GM21381 (cell line): ENCODE data around the gene FLOT2.
"Not testable (repeated sequence)": the region's sequence is repeated elsewhere in the genome, so short reads cannot be mapped to it uniquely, and the experiment has no call there.

Experiments used
- ATAC-seq: cut with Tn5 transposase; IDR thresholded peaks from one replicate; pipeline ENCODE4 v1.9.1; 2021; ENCODE audit warnings: mild to moderate bottlenecking, moderate library complexity; ENCODE audit not compliant: unreplicated experiment

FLOT2 gene

DNA sequence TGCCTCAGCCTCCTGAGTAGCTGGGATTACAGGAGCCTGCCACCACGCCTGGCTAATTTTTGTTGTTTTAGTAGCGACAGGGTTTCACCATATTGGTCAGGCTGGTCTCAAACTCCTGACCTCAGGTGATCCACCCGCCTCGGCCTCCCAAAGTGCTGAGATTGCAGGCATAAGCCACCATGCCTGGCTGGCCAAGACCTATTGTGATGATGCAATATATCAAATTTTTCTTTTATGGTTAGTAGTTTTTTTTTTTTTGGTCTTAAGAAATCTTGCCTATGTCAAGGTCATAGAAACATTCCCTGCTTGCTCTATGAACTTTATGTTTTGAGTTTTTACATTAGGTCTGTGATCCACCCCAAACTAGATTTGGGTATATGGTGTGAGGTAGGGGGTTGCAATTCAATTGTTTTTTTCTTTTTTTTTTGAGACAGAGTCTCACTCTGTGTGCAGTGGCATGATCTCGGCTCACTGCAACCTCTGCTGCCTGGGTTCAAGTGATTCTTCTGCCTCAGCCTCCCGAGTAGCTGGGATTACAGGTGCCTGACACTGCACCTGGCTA lies 20.3 kb downstream of the FLOT2 start:
- not testable (repeated sequence) for ATAC-seq

DNA sequence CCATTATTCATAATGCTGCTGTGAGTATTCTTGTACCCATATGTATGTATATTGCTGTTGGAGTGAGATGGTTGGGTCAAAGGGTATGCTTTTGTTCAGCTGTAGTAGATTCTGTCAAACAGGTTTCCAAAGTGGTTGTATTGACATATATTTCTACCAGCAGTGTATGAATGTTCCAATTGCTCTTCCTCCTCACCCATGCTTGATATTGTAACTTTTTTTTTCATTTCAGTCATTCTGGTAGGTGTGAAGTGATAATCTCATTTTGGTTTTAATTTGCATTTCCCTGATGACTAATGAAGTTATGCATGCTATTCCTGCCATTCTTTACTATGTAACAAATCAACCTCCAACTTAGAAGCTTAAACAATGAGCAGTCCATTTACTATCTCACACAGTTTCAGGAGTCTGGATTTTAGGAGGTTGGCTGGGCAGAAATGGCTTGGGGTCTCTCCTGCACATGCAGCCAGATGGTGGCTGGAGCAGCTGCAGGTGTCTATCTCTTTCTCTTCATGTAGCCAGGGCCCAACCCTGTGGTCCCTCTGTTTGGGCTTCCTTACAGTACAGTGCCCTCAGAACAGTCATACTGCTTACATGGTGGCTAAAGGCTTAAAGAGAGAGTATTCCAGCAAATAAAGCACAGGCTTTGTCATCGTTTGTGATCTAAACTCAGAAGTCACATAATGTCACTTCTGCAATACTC lies 21.5 kb downstream of the FLOT2 start:
- no peak for ATAC-seq

DNA sequence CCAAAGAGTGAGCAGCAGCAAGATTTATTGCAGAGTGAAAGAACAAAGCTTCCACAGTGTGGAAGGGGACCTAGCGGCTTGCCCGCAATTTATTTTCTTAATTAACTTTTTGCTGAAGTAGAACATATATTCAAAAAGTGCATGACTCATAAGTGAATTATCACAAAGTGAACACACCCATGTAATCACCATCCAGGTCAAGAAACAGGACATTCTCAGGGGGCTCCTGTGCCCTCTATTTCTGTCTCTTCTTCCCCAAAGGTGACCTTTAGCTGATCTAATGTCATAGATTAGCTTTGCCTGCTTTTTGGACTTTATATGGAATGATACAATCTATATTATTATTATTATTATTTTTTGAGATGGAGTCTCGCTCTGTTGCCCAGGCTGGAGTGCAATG lies 22.8 kb downstream of the FLOT2 start:
- ATAC-seq = no peak

DNA sequence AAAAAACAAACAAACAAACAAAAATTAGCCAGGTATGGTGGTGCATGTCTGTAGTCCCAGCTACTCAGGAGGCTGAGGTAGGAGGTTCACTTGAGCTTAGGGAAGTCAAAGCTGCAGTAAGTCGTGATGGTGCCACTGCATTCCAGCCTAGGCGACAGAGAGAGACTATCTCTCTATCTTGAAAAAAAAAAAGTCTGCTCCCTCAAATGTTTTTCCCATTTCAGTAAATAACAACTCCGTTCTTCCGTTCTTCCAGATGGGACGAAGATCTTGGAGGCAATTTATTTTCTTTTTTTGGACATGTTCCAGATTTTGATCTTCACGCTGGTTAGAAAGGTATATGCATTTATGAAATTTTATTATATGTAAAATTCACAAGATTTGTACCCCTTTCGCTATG lies 23.7 kb downstream of the FLOT2 start:
- ATAC-seq = no peak

DNA sequence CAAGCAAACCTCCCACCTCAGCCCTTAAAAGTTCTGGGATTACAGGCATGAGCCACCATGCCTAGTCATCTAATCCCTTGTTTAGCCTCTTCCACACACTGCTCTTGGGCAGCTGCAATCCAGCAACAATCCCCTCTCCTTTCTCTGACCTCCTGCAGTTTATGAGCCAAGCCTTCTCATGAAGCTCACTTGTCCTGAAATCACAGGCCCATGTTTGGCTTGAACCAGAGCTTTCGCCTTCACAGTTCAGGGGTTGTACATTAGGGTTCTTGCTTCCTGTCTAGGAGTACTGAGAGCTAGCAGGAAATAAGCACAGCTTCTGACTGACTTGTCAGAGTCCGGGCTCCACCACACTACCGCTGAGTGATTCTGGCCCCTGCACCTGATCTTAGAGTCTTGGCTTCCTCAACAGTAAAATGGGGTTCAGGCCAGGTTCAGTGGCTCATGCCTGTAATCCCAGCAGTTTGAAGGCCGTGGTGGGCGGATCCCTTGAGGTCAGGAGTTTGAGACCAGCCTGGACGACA lies 26.4 kb downstream of the FLOT2 start:
- ATAC-seq = peak; percentile 90

DNA sequence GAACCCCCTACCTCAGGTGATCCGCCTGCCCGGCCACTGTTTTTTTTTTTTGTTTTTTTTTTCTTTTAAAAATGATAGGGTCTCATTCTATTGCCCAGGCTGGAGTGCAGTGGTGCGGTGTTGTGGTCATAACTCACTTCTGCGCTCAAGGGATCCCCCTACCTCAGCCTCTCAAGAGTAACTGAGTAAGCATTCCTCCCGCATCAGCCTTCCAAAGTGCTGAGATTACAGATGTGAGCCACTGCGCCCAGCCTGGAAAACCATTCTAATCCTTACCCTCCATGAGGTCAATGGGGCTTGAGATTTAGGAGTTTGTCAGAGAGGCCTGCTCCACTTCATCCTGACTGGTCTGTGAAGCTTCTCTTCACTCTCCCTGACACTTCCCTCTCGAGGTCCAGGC lies 30.3 kb downstream of the FLOT2 start:
- no peak for ATAC-seq

DNA sequence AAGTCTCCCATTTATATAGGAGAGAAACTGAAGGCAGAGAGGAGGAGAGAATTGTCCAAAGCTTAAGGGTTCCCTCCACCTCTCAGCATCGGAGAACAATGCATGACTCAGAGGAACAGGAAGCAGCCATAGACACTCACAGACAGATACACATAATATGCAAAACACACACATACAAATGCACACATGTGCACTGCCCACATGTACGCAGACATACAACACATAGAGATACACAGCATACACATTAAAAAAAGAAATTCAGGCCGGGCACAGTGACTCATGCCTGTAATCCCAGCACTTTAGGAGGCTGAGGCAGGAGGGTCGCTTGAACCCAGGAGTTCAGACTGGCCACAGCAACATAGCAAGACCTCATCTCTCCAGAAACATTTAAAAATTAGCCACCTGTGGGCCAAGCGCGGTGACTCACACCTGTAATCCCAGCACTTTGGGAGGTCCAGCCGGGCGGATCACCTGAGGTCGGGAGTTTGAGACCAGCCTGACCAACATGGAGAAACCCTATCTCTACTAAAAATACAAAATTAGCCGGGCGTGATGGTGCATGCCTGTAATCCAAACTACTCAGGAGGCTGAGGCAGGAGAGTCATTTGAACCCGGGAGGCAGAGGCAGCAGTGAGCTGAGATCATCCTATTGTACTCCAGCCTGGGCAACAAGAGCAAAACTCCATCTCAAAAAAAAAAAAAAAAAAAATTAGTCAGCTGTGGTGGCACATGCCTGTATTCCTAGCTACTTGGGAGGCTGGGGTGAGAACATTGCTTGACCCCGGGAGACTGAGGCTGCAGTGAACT lies 31.4 kb downstream of the FLOT2 start:
- no peak for ATAC-seq

DNA sequence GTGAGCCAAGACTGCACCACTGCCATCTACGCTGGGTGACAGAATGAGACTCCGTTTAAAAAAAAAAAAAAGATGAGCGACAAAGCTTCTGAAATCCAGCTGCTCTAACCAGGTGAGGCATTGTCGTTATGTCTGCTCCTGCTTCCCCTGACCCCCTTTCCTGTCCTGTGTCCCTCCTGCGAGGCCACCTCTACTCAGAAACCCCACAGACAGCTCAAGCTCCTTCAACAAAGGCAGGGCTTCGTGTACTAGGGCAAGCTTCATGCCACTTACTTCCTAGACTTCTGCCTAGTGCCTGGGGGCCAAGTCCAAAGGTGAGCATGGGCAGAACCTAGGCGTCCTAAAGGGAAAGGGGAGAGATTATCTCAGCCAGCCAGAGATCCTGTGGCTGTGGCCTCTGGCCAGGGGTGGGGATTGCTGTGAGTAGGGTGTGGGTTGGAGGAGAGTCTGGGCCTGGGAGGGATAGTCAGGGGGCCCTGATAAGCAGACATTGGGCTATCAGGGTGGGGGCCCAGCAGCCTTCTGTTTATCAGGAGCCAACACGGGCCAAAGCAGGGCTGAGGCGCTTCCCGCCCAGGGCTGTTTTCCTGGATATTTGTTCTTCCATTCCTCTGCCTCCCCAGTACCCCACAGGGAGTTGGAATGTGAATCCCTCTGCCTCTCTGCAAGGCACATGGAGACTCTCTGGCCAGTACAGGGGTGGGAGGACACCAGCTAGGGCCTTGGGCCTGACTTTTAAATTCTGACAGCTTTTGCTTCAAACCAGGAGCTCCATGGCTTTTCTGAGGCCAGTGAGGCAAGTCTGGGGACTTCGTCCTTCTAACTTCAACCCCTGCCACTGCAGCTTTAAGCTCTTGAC lies 32.3 kb downstream of the FLOT2 start:
- no peak for ATAC-seq

DNA sequence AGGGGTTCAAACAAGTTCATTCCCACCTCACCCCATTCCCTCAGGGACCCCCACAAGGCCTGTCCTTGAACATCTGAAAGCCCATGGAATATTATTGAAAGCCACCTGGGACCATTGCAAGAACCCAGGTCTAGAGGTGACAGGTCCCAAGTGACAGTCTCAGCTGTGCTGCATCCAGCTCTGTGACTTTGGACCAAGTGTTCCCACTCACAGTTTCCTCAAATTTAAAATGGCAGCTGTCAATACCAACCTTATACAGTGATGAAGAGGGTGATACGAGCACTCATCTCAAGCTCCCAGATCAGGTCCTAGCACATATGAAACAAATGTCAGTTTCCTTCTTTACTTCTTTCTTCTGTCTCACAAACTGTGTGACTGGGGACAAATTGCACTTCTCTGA lies 33.6 kb downstream of the FLOT2 start:
- no peak for ATAC-seq

DNA sequence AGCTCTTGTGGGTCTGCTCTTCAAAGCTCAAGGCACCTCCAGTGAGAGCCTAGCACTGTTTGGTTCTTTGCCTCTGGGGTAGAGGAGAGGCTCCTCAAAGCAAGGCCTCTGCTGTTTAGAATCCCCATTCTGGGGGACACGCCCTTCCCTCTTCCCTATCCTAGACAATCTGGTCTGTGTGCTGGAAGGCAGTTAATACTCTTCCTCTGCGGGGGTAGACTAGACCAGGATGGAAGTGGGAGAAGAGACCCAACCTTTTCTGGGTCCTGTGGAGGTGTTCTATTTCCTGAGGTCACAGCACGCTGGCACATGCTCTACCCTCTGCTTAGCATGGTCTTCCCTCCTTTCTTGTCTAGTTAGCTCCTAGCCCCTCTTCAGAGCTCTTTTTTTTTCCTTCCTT lies 35.0 kb downstream of the FLOT2 start:
- ATAC-seq = no peak

DNA sequence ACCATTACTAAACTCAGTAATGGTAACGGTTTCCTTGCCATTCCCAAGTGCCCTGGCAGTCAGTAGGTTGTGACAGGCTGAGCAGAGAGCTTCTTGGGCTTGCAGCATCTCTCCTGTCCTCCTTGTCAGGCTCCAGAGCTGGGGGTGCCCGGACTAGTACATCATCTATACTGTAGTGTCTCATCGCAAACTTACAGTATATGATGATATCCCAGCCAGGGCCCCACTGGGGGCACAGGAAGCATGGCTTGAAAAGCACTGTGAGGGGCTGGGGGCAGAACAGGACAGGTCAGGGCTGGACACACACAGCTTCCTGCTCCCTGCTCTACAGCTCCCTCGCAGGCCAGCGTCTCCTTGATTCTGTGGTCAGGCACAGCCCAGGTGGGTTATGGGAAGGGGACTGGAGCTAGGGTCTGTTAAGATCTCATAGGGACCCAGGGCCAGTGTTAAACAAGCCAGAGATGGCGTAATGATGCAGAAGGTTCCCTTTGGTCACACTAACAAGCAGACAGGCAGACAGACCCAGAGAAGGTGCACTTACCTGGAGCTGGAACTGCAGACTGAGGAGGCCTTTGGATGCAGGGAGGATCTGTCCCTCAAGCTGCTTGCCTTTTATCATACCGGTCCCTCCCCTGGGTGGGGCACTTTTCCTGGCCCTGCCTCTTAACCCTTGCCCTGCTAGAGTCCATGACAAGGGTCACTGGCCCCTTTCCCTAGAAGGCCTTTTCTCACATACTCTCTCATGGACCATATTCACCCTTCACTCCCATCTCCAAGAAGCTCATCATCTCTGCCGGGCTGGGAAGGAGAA lies 35.9 kb downstream of the FLOT2 start:
- ATAC-seq = no peak

DNA sequence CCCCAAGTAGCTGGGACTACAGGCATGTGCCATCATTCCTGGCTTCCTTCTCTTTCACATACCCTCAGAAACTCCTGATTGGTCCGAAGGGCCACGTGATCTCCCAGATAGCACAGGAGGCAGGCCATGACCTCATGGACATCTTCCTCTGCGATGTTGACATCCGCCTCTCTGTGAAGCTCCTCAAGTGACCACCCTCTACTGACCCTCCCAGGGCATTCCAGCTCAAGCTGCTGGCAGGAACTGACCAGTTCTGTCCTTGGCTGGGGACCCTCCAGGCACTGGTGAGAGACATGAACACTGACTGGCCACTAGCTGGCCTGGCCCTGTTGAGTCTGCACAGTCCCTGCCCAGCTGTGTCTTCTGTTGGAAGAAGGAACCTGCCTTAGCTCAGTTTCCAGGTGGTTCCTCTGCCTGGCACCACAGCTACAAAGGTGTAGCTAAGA lies 37.1 kb downstream of the FLOT2 start:
- no peak for ATAC-seq

DNA sequence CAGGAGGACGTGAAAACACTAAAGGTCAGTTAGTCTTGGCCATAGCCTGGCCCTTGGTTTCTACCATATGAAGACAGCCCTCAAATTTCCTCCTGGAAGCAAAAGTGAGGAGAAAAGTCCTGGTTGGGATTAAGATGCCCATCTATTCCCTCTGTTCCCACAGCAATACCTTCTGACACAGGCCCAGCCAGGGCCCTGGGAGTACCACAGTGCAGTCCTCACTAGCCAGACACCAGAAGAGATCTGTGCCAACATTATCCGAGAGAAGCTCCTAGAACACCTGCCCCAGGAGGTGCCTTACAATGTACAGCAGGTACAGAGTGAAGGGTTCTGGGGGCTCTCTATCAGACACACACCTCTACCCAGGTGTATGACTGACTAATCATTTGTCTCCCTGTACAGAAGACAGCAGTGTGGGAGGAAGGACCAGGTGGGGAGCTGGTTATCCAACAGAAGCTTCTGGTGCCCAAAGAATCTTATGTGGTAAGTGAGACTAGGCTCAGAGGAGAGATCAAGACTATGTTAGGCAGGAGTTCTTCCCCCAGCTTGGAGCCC lies 38.7 kb downstream of the FLOT2 start:
- no peak for ATAC-seq

DNA sequence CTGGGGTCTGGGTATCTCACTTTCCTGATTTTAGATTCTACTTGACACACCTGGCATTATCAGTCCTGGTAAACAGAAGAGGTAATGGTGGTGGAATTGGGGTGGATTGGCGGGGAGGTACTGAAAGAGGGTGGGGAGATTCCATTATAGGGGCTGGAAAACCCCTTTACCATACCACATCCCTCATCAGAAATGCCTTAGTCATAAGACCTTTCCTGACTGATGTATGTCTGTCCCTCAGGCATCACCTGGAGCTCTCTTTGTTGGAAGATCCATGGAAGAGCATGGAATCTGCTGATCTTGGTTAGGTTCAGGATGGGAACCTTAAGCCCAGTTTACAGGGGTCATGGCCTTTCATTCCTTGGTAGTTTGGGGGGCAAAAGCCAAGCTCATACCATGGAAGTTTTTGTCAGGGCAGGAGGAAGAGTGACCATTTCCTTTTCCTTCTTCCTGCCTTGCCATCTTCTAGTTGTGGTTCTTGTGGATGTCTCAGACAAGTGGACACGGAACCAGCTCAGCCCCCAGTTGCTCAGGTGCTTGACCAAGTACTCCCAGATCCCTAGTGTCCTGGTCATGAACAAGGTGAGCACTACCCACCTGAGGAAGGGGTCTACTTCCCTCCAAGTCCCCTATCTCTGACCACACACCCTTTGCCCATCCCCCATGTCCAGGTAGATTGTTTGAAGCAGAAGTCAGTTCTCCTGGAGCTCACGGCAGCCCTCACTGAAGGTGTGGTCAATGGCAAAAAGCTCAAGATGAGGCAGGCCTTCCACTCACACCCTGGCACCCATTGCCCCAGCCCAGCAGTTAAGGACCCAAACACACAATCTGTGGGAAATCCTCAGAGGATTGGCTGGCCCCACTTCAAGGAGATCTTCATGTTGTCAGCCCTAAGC lies 39.4 kb downstream of the FLOT2 start:
- no peak for ATAC-seq

DNA sequence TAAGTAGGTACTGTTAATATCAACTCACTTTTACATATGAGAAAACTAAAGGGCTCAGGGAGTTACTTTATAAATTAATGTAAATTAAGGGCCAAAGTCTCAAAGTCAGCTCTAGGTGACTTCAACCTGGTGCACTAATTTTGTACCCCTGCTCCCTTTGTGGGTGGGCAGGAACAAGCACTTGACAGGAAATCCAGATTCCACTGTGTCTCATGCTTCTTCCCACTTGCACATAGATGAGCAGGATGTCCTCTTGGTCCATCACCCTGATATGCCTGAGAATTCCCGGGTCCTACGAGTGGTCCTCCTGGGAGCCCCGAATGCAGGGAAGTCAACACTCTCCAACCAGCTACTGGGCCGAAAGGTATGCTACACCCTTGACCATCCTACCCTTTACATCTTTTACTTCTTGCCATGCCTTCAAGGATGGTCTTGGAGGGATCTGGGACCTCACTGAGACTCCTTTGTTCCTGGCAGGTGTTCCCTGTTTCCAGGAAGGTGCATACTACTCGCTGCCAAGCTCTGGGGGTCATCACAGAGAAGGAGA lies 41.4 kb downstream of the FLOT2 start:
- ATAC-seq = no peak

DNA sequence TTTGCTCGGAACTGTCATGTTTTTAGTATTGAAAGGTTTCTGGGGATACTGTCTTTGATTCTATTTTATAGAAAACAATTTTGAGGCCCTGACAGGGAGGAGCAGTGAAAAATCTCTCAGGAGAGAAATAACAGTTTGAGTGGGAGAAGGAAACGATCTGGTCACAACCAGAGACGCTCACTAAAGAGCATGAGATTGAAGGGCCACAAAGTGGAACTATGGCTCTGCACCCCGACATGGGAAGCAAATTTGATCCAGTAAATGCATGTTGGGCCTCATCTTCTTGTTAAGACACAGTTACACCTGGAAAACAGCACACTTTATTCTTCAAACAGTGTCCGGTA lies 42.2 kb downstream of the FLOT2 start:
- no peak for ATAC-seq

DNA sequence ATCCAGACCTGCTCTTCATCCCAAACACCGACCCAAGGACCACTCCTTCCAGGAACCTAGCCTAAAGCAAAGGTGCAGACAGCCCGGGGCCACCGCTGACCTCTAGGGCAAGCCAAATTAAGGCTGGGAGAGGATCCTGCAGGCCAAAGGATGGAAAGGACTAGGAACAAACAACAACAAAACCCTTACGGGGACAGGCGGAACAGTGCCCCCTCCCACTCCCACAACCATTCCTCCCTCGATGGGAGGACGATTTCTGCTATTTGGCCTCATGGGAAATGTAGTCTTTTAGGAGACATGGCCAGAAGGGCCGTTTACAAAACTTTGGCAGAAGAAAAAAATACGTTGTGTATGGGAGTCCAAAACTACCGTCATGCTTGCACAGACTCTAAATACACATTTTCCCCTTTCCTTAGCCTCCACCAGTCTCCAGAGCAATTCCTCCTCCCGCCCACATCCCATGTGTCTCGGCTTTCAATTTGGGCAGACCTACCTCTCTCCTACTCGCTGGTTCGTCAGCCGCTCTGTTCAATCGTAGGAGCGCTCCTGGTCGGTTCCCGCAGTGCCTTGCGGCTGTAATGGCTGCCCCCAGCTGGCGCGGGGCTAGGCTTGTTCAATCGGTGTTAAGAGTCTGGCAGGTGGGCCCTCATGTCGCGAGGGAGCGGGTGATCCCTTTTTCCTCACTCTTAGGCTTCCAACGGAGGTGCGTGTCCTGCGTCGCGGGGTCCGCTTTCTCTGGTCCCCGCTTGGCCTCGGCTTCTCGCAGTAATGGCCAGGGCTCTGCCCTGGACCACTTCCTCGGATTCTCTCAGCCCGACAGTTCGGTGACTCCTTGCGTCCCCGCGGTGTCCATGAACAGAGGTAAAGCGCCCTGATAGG lies 42.8 kb downstream of the FLOT2 start, which contains the start of gene ERAL1:
Gene ERAL1, plus strand, starts transcription at position 560 of the 879 bp plus-strand sequence. Its CDS starts 19 bp downstream, at position 579.
- ATAC-seq = peak; percentile 87
